Prostate gland (tissue), 2 donors: Measurements from ENCODE around the gene HHIPL1. TPM values are rescaled to one million over a fixed set of nuclear protein-coding genes. Genes with fewer than 3 reads are reported as not detected.
A peak's percentile ranks its signal among the peaks of the same experiment; 100 is the strongest.

Source experiments
- DNase-seq: peaks from one replicate; pipeline ENCODE4 v3.0.0-alpha.2; 2019; ENCODE audit warnings: low spot score
- H3K27ac ChIP-seq, 2 donors: fragments of 200-600 bp; sonication (generic); 2 replicates each; pipeline ENCODE4 v1.5.1; 2017 to 2019
- H3K27me3 ChIP-seq: fragments of 200-600 bp; sonication (generic); replicated peaks from 2 replicates; pipeline ENCODE4 v1.5.1; 2019; ENCODE audit not compliant: insufficient read depth
- H3K36me3 ChIP-seq, 2 donors: fragments of 200-600 bp; sonication (generic); 1 replicate in 1 of 2; 2 replicates in 1 of 2; pipeline versions ENCODE4 v1.5.1 to v1.8.1; 2017 to 2019
- H3K4me1 ChIP-seq: fragments of 200-600 bp; sonication (generic); replicated peaks from 2 replicates; pipeline ENCODE4 v1.5.1; 2019
- H3K4me3 ChIP-seq, 2 donors: fragments of 200-600 bp; sonication (generic); 2 replicates each; pipeline ENCODE4 v1.5.1; 2017 to 2019
- H3K9me3 ChIP-seq: fragments of 200-600 bp; sonication (generic); 2 replicates; pipeline ENCODE4 v1.5.1; 2017
- CTCF ChIP-seq, 4 experiments: fragments of 200-600 bp in 2 of 4; fragments of 450-650 bp in 2 of 4; sonication (generic) in 2 of 4; IDR thresholded peaks; 1 replicate in 3 of 4; 2 replicates in 1 of 4; pipeline ENCODE4 v1.5.1; 2016 to 2019; ENCODE audit warnings: antibody characterized with exemption in 4 of 4, mild to moderate bottlenecking in 2 of 4, moderate library complexity in 2 of 4
- POLR2A ChIP-seq: fragments of 450-650 bp; IDR thresholded peaks from one replicate; pipeline ENCODE4 v1.6.1; 2016; ENCODE audit warnings: antibody characterized with exemption, mild to moderate bottlenecking
- POLR2AphosphoS5 ChIP-seq: sonication (generic); formaldehyde crosslinking; IDR thresholded peaks from one replicate; pipeline ENCODE4 v1.6.1; 2017; ENCODE audit warnings: antibody characterized with exemption
- WGBS: methylation state at CpG from one replicate; pipeline ENCODE4 v1.1.5; 2018; 5-methylcytosine and 5-hydroxymethylcytosine counted together
- intact Hi-C: fragments of 100-400 bp; cut with DNase I; formaldehyde crosslinking; loops from one replicate; pipeline ENCODE4 v1.14.2; 2022
- total RNA-seq, 2 donors: library from RNA; depleted of rRNA; stranded (reverse); fragments of >200 nt; gene quantifications; one replicate each; pipeline ENCODE4 v1.1.0, GENCODE V29; 2016

Gene HHIPL1
- total RNA-seq, 2 donors from 2014 or later = 2.8 to 4.5 TPM

- H3K27ac ChIP-seq = peak overlapping the region; percentile 44 to 68
- H3K4me1 ChIP-seq = peaks cover 7% of the 10 kb centered on the region
- peak; percentile 80 to 89 (median 87) for TF ChIP-seq CTCF (IDR thresholded peaks at IDR 0.05)
- no peak for TF ChIP-seq POLR2A
- TF ChIP-seq POLR2AphosphoS5 = peak; percentile 18
- WGBS = 1% methylated on average over 42 of the region's 42 CpGs
- intact Hi-C loops = loop anchor here (5.0 kb wide), 1 partner anchor 204 kb away; no protein-coding TSS in a partner anchor
- DNase-seq = peak; percentile 72
- H3K4me3 ChIP-seq = peak overlapping the region; percentile 43 to 78
- H3K9me3 ChIP-seq = no peaks in the 10 kb centered on the region
- no peaks in the 10 kb centered on the region for H3K36me3 ChIP-seq
- H3K27me3 ChIP-seq = no peaks in the 10 kb centered on the region
These were observed 38.1 kb downstream of the HHIPL1 start for GRCh38 chr14:99682809-99683618.

GRCh38 chr14:99683619-99684409 is 38.9 kb downstream of the HHIPL1 start, which contains the start of gene CYP46A1:
TSS of gene CYP46A1 (plus strand) at chr14:99684298. CDS start at chr14:99684418, 120 bp downstream.
- H3K4me1 ChIP-seq = peaks cover 7% of the 10 kb centered on the region
- H3K27me3 ChIP-seq = no peaks in the 10 kb centered on the region
- H3K9me3 ChIP-seq = no peaks in the 10 kb centered on the region
- peak; percentile 100 for DNase-seq
- WGBS = under 1% methylated on average over 69 of the region's 83 CpGs
- peak within 1 kb of the TSS; percentile 62 to 78 for H3K4me3 ChIP-seq
- TF ChIP-seq POLR2AphosphoS5 = peak; percentile 83
- TF ChIP-seq CTCF (IDR thresholded peaks at IDR 0.05) = peak in 2 of 4 experiments; percentile 22 to 43
- no peak for TF ChIP-seq POLR2A
- intact Hi-C loops = loop anchor here (5.0 kb wide), 1 partner anchor 203 kb away; no protein-coding TSS in a partner anchor
- H3K27ac ChIP-seq = peak within 1 kb of the TSS; percentile 44 to 68
- no peaks in the 10 kb centered on the region for H3K36me3 ChIP-seq

- H3K36me3 ChIP-seq = no peaks in the 10 kb centered on the region
- peak overlapping the region; percentile 62 to 78 for H3K4me3 ChIP-seq
- H3K4me1 ChIP-seq = peaks cover 7% of the 10 kb centered on the region
- TF ChIP-seq CTCF (IDR thresholded peaks at IDR 0.05) (no peak), POLR2A (no peak), POLR2AphosphoS5 (no peak)
- no peak for DNase-seq
- intact Hi-C loops = loop anchor here (5.0 kb wide), 1 partner anchor 203 kb away; no protein-coding TSS in a partner anchor
- H3K27ac ChIP-seq = peak overlapping the region; percentile 22 to 26
- no peaks in the 10 kb centered on the region for H3K9me3 ChIP-seq
- H3K27me3 ChIP-seq = no peaks in the 10 kb centered on the region
- 9% methylated on average over 23 of the region's 45 CpGs for WGBS
These were observed 39.5 kb downstream of the HHIPL1 start for GRCh38 chr14:99684410-99684934.

GRCh38 chr14:99685151-99685591 is 40.2 kb downstream of the HHIPL1 start:
- H3K27ac ChIP-seq = no peak overlapping the region
- 54% methylated on average over 11 of the region's 11 CpGs for WGBS
- H3K4me1 ChIP-seq = peaks cover 7% of the 10 kb centered on the region
- no peaks in the 10 kb centered on the region for H3K27me3 ChIP-seq
- intact Hi-C loops = loop anchor here (5.0 kb wide), 1 partner anchor 107 kb away; the partner anchor contains the start of gene EML1
- no peak overlapping the region for H3K4me3 ChIP-seq
- no peak for DNase-seq
- TF ChIP-seq POLR2AphosphoS5 (no peak), CTCF (IDR thresholded peaks at IDR 0.05) (no peak), POLR2A (no peak)
- H3K36me3 ChIP-seq = no peaks in the 10 kb centered on the region
- no peaks in the 10 kb centered on the region for H3K9me3 ChIP-seq
